Kasumi-1 (cell line): ENCODE results near the gene ADA.
"Not testable (repeated sequence)": the region's sequence is repeated elsewhere in the genome, so short reads cannot be mapped to it uniquely, and the experiment has no call there.

Experiments used
- DNase-seq, 2 experiments: peaks; one replicate each; lab custom pipeline; 2025; lab: John Stamatoyannopoulos, UW

ADA gene

GRCh38 chr20:44651684-44652423 lies at the start of gene ADA:
ADA (minus strand) TSS chr20:44651699; CDS start chr20:44651607, 92 bp downstream.
- peak; percentile 47 to 48 for DNase-seq

- DNase-seq: no peak
Measured at GRCh38 chr20:44700306-44700705, 48.8 kb upstream of the ADA start.

GRCh38 chr20:44698351-44698750 lies 46.9 kb upstream of the ADA start:
- no peak for DNase-seq

GRCh38 chr20:44697041-44697440 lies 45.5 kb upstream of the ADA start:
- not testable (repeated sequence) for DNase-seq

- peak in 1 of 2 experiments; percentile 2 for DNase-seq
Measured at GRCh38 chr20:44696315-44696714, 44.8 kb upstream of the ADA start.

- DNase-seq: no peak
Measured at GRCh38 chr20:44695674-44696300, 44.3 kb upstream of the ADA start.

GRCh38 chr20:44695295-44695673 lies 43.8 kb upstream of the ADA start:
- DNase-seq: no peak

- no peak for DNase-seq
Measured at GRCh38 chr20:44694159-44694558, 42.7 kb upstream of the ADA start.

GRCh38 chr20:44693627-44694026 lies 42.1 kb upstream of the ADA start:
- no peak for DNase-seq

- no peak for DNase-seq
Measured at GRCh38 chr20:44692932-44693480, 41.5 kb upstream of the ADA start.

- no peak for DNase-seq
Measured at GRCh38 chr20:44691424-44692423, 40.2 kb upstream of the ADA start.

GRCh38 chr20:44690781-44691423 lies 39.4 kb upstream of the ADA start:
- DNase-seq: no peak

GRCh38 chr20:44689809-44690208 lies 38.3 kb upstream of the ADA start:
- DNase-seq: no peak

GRCh38 chr20:44688053-44688625 lies 36.6 kb upstream of the ADA start:
- no peak for DNase-seq

GRCh38 chr20:44686934-44687333 lies 35.4 kb upstream of the ADA start:
- no peak for DNase-seq

- no peak for DNase-seq
Measured at GRCh38 chr20:44684047-44684967, 32.8 kb upstream of the ADA start.

GRCh38 chr20:44683263-44684046 lies 32.0 kb upstream of the ADA start:
- peak; percentile 10 to 12 for DNase-seq

- DNase-seq: no peak
Measured at GRCh38 chr20:44681796-44682566, 30.5 kb upstream of the ADA start.
